Endometrial microvascular endothelial cells (primary cell): ENCODE results near the gene SH2D2A. TPM values are rescaled to one million over a fixed set of nuclear protein-coding genes. Genes with fewer than 3 reads are reported as not detected.

Source experiments
- in situ Hi-C: cut with HindIII; loops from 2 replicates; pipeline ENCODE4 v1.10.0; 2017; ENCODE audit warnings: low sequenced_read_pairs, low pct_unique_long_range_greater_than_20kb; ENCODE audit errors: inconsistent ontology term
- total RNA-seq: library from RNA; depleted of rRNA; stranded (reverse); fragments of >200 nt; gene quantifications from one replicate; pipeline ENCODE4 v1.2.3, GENCODE V29; 2015; ENCODE audit errors: inconsistent ontology term

Gene SH2D2A
- 0.19 TPM for total RNA-seq

- in situ Hi-C loops, result no loop called here
Observed at GRCh38 chr1:156816561-156817328, at the start of gene SH2D2A. SH2D2A (minus strand) TSS chr1:156816848; CDS start chr1:156816708, 140 bp downstream.

- in situ Hi-C loops, result no loop called here
Observed at GRCh38 chr1:156865865-156866248, 49.2 kb upstream of the SH2D2A start.

GRCh38 chr1:156865258-156865657 lies 48.6 kb upstream of the SH2D2A start:
- in situ Hi-C loops, result no loop called here

DNA sequence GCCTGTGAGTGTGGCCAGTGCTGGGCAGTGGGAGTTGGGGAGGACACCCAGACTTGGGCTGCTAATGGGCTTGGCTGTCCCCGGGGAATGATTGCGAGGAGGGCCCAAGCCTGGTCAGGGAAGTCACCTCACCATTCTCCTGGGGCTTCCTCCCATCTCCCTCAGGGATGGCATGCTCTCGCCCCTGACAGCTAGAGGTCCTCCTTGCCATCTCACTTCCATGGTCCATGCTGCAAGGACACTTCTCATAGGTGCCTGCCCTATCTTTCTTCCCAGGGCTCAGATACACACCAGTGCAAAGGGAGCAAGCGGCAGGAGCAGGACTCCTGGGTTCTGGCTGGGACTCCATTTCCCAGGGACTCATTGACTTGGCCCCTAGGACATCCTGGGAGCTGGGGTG lies 48.1 kb upstream of the SH2D2A start:
- in situ Hi-C loops, result no loop called here

- in situ Hi-C loops, result no loop called here
Observed at GRCh38 chr1:156863631-156864030, 47.0 kb upstream of the SH2D2A start.

- in situ Hi-C loops, result no loop called here
Observed at GRCh38 chr1:156862997-156863599, 46.5 kb upstream of the SH2D2A start.

DNA sequence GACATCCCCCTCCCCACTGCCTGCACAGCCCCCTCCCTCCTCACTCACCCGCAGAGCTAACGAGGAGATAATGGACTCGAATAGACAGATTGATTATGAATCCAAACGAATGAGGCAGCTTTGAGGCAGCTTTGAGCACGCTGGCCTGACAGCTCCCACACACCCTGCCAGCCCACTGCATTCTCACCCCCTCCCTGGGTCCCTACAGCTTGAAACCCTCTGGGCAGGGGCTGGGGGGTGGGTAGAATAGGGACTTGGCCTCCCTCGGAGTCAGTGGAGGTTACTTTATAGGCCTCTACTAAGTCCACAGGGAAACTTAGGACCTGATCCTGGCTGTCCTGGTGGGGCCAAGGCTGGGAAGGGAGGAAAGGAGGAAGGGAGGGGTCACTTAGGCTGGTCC lies 45.9 kb upstream of the SH2D2A start:
- in situ Hi-C loops, result no loop called here

- in situ Hi-C loops, result no loop called here
Observed at GRCh38 chr1:156860628-156861423, 44.2 kb upstream of the SH2D2A start, which contains the start of gene NTRK1. NTRK1 (plus strand) TSS chr1:156860865; CDS start chr1:156860935, 70 bp downstream.

DNA sequence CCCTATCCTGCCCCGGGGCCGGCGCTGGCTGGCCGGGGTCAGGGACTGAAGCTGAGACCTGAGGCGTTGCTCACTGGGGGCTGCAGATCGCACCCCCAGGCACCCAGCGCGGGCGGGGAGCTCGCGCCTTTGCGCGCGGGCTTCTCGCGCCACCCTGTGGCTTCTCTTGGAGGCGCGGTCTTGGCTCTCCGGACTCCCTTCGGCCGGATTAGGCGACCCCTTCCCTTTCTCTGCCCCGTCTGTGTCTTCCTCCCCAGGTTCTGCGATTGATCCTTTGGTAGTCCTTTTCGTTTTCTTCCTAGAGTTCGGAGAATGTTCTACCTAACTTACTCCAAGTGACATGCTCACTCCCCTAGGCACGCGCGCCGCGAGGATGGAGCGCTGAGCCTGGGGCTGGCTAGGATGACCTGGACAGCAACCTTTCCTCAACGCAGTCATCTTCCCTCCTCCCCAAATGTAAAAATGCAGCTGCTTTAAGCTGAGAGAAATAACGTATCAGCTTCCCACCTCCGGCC lies 43.5 kb upstream of the SH2D2A start:
- in situ Hi-C loops, result no loop called here

GRCh38 chr1:156859523-156860112 lies 43.0 kb upstream of the SH2D2A start:
- in situ Hi-C loops, result no loop called here

- in situ Hi-C loops, result no loop called here
Observed at GRCh38 chr1:156858959-156859522, 42.4 kb upstream of the SH2D2A start, which contains the start of gene INSRR. INSRR (minus strand) TSS chr1:156859117; CDS start chr1:156858621, 496 bp downstream.

GRCh38 chr1:156858555-156858956 lies 41.9 kb upstream of the SH2D2A start:
- in situ Hi-C loops, result no loop called here

GRCh38 chr1:156857532-156857931 lies 40.9 kb upstream of the SH2D2A start:
- in situ Hi-C loops, result no loop called here

DNA sequence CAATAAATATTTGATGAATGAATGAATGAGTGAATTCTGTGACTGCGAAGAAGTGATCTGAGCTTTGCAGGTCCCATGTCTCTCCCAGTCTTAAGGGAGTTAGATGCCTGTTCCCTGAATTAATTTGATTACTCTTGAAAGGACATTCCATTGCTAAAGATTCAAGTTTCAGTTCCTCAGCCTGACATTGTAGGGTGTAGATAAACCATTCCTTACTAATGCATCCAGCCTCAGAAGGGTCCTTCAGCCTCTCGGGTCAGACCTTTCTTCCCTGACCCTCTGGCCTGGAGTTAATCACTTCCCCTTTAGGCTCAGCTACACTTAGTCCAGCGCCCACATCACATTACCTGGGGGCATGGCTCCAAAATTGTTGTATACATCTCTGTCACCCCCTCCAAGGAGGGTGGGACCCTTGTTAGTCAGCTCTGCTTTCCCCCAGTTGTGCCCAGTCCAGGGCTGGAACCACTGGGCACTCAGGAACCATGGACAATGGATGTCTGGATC lies 39.7 kb upstream of the SH2D2A start:
- in situ Hi-C loops, result no loop called here

GRCh38 chr1:156854634-156855033 lies 38.0 kb upstream of the SH2D2A start:
- in situ Hi-C loops, result no loop called here

DNA sequence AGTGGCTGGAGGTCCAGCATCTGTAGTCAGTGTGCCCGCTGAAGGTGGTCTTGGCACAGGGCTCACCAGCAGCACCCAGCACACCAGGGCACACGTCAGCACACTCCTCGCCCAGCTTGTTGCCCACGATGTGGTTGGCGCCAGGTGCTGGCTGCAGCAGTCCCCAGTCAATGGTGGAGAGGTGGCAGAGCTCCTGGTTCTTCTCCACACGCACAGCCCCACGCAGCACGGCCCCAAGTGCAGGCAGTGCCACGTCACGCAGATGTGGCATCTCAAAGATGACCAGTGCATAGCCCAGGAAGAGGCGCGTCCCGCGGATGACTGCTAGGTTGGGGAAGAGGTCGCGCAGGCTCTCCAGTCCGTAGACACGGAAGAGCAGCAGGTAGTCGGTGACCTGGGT lies 37.1 kb upstream of the SH2D2A start:
- in situ Hi-C loops, result no loop called here

GRCh38 chr1:156852418-156852874 lies 35.8 kb upstream of the SH2D2A start:
- in situ Hi-C loops, result no loop called here

DNA sequence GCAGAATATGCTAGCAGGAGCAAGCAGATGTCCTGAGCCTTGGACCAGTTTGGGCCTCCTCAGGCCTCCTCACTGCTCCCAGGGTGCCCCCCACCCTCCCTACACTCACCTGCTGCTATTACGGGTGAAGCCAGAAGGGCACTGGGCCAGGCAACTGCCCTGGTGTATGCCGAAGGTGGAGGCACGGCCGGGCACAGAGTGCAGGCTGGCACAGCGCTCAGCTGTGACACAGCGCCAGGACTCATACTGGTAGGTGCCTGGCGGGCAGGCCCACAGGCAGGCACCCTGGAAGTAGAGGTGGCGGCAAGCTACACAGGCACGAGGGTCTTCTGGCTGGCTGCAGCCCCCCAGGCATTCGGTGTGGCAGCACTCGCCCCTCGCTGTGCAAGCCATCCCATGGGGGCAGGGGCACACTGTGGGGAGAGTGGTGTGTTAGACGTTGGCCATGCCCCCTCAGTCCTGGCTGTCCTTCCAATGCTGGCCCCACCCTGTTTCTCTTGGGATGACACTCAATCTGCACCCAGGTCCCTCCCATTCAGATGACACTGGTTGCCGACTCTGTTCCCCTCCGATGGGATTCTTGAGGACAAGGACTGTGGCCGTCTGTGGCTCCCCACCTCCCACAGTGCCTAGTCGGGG lies 35.2 kb upstream of the SH2D2A start:
- in situ Hi-C loops, result no loop called here
